ENCODE measurements around the gene NDRG4. TPM values are rescaled to one million over a fixed set of nuclear protein-coding genes. Genes with fewer than 3 reads are reported as not detected.

Gene NDRG4
- total and polyA plus RNA-seq, 2 experiments from 2014 or later: 48.0 to 62.3 TPM

- peaks cover 34% of the 10 kb centered on the region for H3K27me3 ChIP-seq
- no peak for TF ChIP-seq CTCF (IDR thresholded peaks at IDR 0.05; ENCODE audit: low read depth, low read length)
- peaks cover 10% of the 10 kb centered on the region for H3K4me1 ChIP-seq (ENCODE audit: low read depth)
- no peak for DNase-seq (ENCODE audit: low read depth in 1 of 2, low spot score in 1 of 2)
- no peaks in the 10 kb centered on the region for H3K36me3 ChIP-seq
- H3K4me3 ChIP-seq: no peak overlapping the region
- H3K27ac ChIP-seq: no peak overlapping the region
- H3K9me3 ChIP-seq (ENCODE audit: low read depth): no peaks in the 10 kb centered on the region
Measured at GRCh38 chr16:58462499-58462996, 37.4 kb upstream of the NDRG4 start.

- DNase-seq (ENCODE audit: low read depth in 1 of 2, low spot score in 1 of 2): peak in 1 of 2 donors; percentile 65
- TF ChIP-seq CTCF (IDR thresholded peaks at IDR 0.05; ENCODE audit: low read depth, low read length): no peak
- Histone ChIP-seq H3K9me3 (ENCODE audit: low read depth) (no peaks in the 10 kb centered on the region), H3K36me3 (no peaks in the 10 kb centered on the region), H3K4me1 (ENCODE audit: low read depth) (peaks cover 10% of the 10 kb centered on the region), H3K4me3 (peak overlapping the region; percentile 57), H3K27me3 (peaks cover 34% of the 10 kb centered on the region), H3K27ac (no peak overlapping the region)
Measured at GRCh38 chr16:58462997-58463941, 36.7 kb upstream of the NDRG4 start.

DNA sequence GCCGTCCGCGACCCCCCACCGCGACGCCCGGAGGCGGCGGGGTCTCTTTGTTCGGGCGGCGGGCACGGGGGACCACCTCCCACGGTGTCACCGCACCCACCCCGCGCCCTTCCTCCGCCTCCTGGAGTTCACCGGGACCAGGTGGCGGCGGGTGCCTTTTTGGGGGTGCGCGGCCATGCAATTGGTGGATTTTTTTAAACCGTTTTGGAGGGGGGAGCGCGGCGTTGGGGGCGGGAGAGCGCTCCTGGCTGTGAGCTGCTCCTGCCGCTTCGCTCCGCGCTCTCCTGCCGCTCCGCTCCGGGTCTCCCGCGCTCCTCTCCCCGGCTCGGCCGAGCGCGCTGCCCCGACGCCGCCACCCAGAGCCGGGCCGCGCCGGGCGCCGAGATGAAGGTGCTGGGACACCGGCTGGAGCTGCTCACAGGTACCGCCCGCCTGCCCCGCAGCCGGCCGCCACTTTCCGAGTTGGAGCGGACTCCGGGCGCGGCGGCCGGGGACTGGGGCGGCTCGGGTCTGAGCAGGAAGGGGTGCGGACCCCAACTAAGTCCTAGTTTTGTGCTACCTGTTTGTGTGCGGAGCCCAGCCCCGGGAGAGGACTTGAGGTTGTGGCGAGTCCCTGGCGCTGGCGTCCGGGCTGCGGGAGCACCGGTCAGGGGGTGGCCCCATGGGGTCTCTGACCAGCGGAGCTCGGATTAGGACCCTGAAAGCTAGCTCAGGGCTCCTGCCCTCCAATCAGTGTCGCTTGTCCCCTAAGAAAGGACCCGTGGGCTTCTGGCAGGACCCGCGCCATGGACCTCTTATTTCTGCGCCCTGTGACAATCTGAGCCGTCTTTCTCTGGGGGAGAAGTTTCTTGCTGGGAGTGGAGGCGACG, 35.7 kb upstream of the NDRG4 start:
- DNase-seq (ENCODE audit: low read depth in 1 of 2, low spot score in 1 of 2): peak in 1 of 2 donors; percentile 77

GRCh38 chr16:58464916-58465731, 34.8 kb upstream of the NDRG4 start:
- Histone ChIP-seq H3K27me3 (peaks cover 34% of the 10 kb centered on the region), H3K4me3 (peak overlapping the region; percentile 57)

More for the DNA sequence above, 35.7 kb upstream of the NDRG4 start:
- H3K4me1 ChIP-seq (ENCODE audit: low read depth): peaks cover 10% of the 10 kb centered on the region
- TF ChIP-seq CTCF (IDR thresholded peaks at IDR 0.05; ENCODE audit: low read depth, low read length): no peak
- H3K4me3 ChIP-seq: peak overlapping the region; percentile 57
- H3K27me3 ChIP-seq: peaks cover 34% of the 10 kb centered on the region
- no peaks in the 10 kb centered on the region for H3K9me3 ChIP-seq (ENCODE audit: low read depth)
- H3K36me3 ChIP-seq: no peaks in the 10 kb centered on the region
- H3K27ac ChIP-seq: no peak overlapping the region

More at GRCh38 chr16:58464916-58465731, 34.8 kb upstream of the NDRG4 start:
- Histone ChIP-seq H3K27ac (no peak overlapping the region), H3K36me3 (no peaks in the 10 kb centered on the region), H3K4me1 (ENCODE audit: low read depth) (peaks cover 10% of the 10 kb centered on the region), H3K9me3 (ENCODE audit: low read depth) (no peaks in the 10 kb centered on the region)
- peak; percentile 26 for TF ChIP-seq CTCF (IDR thresholded peaks at IDR 0.05; ENCODE audit: low read depth, low read length)
- DNase-seq (ENCODE audit: low read depth in 1 of 2, low spot score in 1 of 2): peak in 1 of 2 donors; percentile 54
